Psoas muscle (tissue), 8 donors: ENCODE data around the gene SLX9. TPM values are rescaled to one million over a fixed set of nuclear protein-coding genes. Genes with fewer than 3 reads are reported as not detected.
A peak's percentile ranks its signal among the peaks of the same experiment; 100 is the strongest.

Experiments
- ATAC-seq, 4 donors: fragments of 200-7000 bp; cut with Tn5 transposase; one replicate each; pipeline ENCODE4 v1.9.1; 2020; ENCODE audit warnings: moderate library complexity in 3 of 4, mild to moderate bottlenecking in 2 of 4
- DNase-seq, 2 donors: peaks; one replicate each; pipeline ENCODE4 v3.0.0-alpha.2; 2020
- H3K27ac ChIP-seq: fragments of 200-600 bp; one replicate; pipeline ENCODE4 v1.8.0; 2022
- H3K27me3 ChIP-seq, 3 donors: fragments of 200-600 bp in 1 of 3; one replicate each; pipeline versions ENCODE4 v1.6.1 to v1.8.0; 2013 to 2022; ENCODE audit warnings: low read length in 2 of 3, mild to moderate bottlenecking in 2 of 3, moderate library complexity in 1 of 3; ENCODE audit not compliant: insufficient read depth in 3 of 3
- H3K36me3 ChIP-seq, 2 donors: fragments of 200-600 bp in 1 of 2; one replicate each; pipeline versions ENCODE4 v1.6.1 to v1.8.0; 2013 to 2022; ENCODE audit warnings: low read depth in 1 of 2, mild to moderate bottlenecking in 1 of 2, moderate library complexity in 1 of 2; ENCODE audit not compliant: insufficient read depth in 1 of 2
- H3K4me1 ChIP-seq: fragments of 200-600 bp; one replicate; pipeline ENCODE4 v1.8.0; 2022
- H3K4me3 ChIP-seq: fragments of 200-600 bp; one replicate; pipeline ENCODE4 v1.8.0; 2022; ENCODE audit warnings: mild to moderate bottlenecking
- H3K9me3 ChIP-seq: fragments of 200-600 bp; one replicate; pipeline ENCODE4 v1.8.0; 2022
- WGBS, 3 donors: extraction: QIAGEN DNeasy Blood & Tissue Kit; methylation state at CpG; one replicate each; pipeline versions ENCODE4 v1.1.6 to v1.1.7; 2013; 5-methylcytosine and 5-hydroxymethylcytosine counted together
- intact Hi-C, 2 donors: fragments of 100-400 bp; cut with DNase I; formaldehyde crosslinking; loops; one replicate each; pipeline versions ENCODE4 v1.11.0 to v1.14.2; 2022
- polyA plus RNA-seq, 3 donors: library from polyadenylated mRNA; stranded (reverse); fragments of 200-250 nt; gene quantifications; one replicate each; pipeline ENCODE4 v1.2.3, GENCODE V29; 2013
- total RNA-seq, 4 donors: library from RNA; stranded (reverse); fragmentation: NEBNext Ultra II Directional in 2 of 4; extraction: Animal tissue kit (Norgen Biotek cat#: 25700) in 2 of 4; gene quantifications; one replicate each; pipeline versions ENCODE4 v1.2.1 to v1.2.4, GENCODE V29; 2021 to 2023
- TF ChIP-seq, protein P1 (sequence below): fragments of 200-600 bp; IDR thresholded peaks from one replicate; pipeline ENCODE4 v1.8.0; 2022; ENCODE audit warnings: antibody characterized with exemption
- donor health status: healthy with polysubstance abuse.
- donor health status: DM: no; HTN: no; CAD: no; lungs with moderate emphysema.
- donor health status: Bipolar disorder and iron deficiency.
- donor health status: healthy.
- donor health status: DM: yes; HTN: yes; CAD: no.
- donor health status: DM: no; HTN: no; CAD: no.
- donor health status: DM: no; HTN: no; CAD: no.
- donor health status: DM: yes; HTN: yes; CAD: no.

Gene SLX9
- total and polyA plus RNA-seq, 7 donors: 20.2 to 69.2 (median 30.1) TPM

DNA sequence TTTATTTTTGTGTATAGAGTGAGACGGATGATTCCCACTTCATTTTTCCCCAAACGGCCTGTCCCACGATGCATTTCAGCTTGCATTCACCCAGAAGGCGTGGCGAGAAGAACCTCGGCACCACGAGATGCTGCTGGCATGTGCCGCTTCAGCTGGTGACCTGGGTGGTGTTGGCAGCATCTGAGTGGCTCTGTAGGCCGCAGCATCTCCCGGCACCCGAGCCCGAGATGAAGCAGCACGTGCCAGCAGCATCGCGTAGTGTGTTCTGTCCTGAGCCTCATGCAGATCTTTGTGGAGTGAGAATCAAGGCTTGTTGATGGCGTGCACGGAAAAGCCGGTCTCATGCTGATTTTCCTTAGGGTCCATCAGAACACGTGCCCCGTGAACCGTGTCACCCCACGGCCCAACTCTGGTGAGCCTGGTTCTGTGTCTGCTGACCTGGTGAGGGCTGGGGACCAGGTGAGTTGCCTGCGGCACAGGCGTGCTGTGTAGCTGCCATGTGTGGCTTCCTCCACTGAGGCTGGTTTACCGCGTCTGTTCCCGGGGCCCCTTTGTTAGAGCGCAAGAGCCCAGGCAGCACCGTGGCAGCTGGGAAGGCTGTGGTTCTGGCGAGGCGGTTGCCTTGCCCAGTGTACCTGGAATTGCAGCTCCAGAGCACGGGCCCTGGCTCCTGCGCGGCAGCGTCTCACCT, 16.7 kb downstream of the SLX9 start:
- peak; percentile 14 to 53 for DNase-seq
- peaks cover 68% of the 10 kb centered on the region for H3K4me1 ChIP-seq
- H3K27ac ChIP-seq: no peak overlapping the region

GRCh38 chr21:44957047-44957831, 17.4 kb downstream of the SLX9 start:
- DNase-seq (peak in 1 of 2 donors; percentile 15), ATAC-seq (no peak)
- TF ChIP-seq, protein P1, sequence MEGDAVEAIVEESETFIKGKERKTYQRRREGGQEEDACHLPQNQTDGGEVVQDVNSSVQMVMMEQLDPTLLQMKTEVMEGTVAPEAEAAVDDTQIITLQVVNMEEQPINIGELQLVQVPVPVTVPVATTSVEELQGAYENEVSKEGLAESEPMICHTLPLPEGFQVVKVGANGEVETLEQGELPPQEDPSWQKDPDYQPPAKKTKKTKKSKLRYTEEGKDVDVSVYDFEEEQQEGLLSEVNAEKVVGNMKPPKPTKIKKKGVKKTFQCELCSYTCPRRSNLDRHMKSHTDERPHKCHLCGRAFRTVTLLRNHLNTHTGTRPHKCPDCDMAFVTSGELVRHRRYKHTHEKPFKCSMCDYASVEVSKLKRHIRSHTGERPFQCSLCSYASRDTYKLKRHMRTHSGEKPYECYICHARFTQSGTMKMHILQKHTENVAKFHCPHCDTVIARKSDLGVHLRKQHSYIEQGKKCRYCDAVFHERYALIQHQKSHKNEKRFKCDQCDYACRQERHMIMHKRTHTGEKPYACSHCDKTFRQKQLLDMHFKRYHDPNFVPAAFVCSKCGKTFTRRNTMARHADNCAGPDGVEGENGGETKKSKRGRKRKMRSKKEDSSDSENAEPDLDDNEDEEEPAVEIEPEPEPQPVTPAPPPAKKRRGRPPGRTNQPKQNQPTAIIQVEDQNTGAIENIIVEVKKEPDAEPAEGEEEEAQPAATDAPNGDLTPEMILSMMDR: no peak
- H3K4me3 ChIP-seq: no peak overlapping the region
- 90 to 91% (median 90%) methylated on average over 21 to 22 of the region's 22 CpGs for WGBS, 3 donors
- no peaks in the 10 kb centered on the region for H3K9me3 ChIP-seq
- H3K4me1 ChIP-seq: peaks cover 65% of the 10 kb centered on the region
- H3K36me3 ChIP-seq: peaks cover 0 to 14% of the 10 kb centered on the region in 2 donors
- intact Hi-C loops: loop anchor here in 1 of 2 donors (5.0 kb wide), 1 partner anchor 75 kb away; no protein-coding TSS in a partner anchor
- no peaks in the 10 kb centered on the region for H3K27me3 ChIP-seq
- H3K27ac ChIP-seq: no peak overlapping the region

More for the DNA sequence above, 16.7 kb downstream of the SLX9 start:
- Histone ChIP-seq H3K36me3 (peaks cover 0 to 14% of the 10 kb centered on the region in 2 donors), H3K4me3 (no peak overlapping the region), H3K9me3 (no peaks in the 10 kb centered on the region), H3K27me3 (no peaks in the 10 kb centered on the region)
- ATAC-seq: no peak
- 92 to 94% (median 93%) methylated on average over 35 of the region's 35 CpGs for WGBS, 3 donors
- intact Hi-C loops: loop anchor here in 1 of 2 donors (5.0 kb wide), 1 partner anchor 76 kb away; no protein-coding TSS in a partner anchor
- TF ChIP-seq, protein P1: no peak

GRCh38 chr21:44957901-44958451, 18.1 kb downstream of the SLX9 start:
- Histone ChIP-seq H3K9me3 (no peaks in the 10 kb centered on the region), H3K27ac (peak overlapping the region; percentile 44), H3K4me3 (no peak overlapping the region), H3K36me3 (peaks cover 0 to 14% of the 10 kb centered on the region in 2 donors), H3K4me1 (peaks cover 65% of the 10 kb centered on the region), H3K27me3 (no peaks in the 10 kb centered on the region)
- TF ChIP-seq, protein P1: no peak
- DNase-seq (peak in 1 of 2 donors; percentile 62), ATAC-seq (peak in 1 of 4 donors; percentile 4)
- 66 to 78% (median 67%) methylated on average over 26 of the region's 26 CpGs for WGBS, 3 donors
- intact Hi-C loops: loop anchor here in 1 of 2 donors (5.0 kb wide), 1 partner anchor 74 kb away; no protein-coding TSS in a partner anchor

DNA sequence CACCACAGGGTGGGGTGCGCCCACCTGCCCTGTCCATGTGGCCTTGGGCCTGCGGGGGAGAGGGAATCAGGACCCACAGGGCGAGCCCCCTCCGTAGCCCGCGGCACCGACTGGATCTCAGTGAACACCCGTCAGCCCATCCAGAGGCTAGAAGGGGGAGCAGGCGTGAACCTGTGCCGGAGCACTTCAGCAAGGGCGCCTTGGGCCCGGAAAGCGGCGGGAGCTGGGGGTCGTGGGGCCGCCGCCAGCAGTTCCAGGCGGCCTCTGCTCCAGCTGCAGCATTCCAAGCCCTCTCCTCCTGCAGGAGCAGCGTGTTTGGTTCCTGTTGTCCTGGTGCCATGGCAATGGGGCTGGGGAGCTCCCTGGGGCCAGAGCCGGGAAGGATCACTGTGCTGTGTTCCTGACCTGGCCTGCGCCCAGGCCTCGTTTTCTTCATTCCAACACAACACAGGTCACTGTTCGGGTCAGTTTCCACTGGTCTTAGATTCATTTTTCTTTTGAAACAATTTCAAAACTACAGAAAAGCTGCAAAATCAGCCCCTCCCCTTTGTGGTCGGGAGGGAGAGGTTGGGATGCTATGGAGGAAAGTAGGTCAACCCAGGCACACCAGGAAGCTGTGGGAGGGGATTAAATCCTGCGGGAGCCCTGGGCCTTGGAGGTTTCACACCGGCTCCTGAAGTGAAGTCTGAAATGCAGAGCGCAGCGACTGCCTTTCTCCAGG, 18.8 kb downstream of the SLX9 start:
- Histone ChIP-seq H3K4me3 (peak overlapping the region; percentile 18), H3K27ac (peak overlapping the region; percentile 44), H3K27me3 (no peaks in the 10 kb centered on the region), H3K36me3 (peaks cover 0 to 14% of the 10 kb centered on the region in 2 donors), H3K4me1 (peaks cover 58% of the 10 kb centered on the region), H3K9me3 (no peaks in the 10 kb centered on the region)
- DNase-seq (peak; percentile 89 to 94), ATAC-seq (peak; percentile 41 to 75 (median 46))
- TF ChIP-seq, protein P1: no peak
- 28 to 44% (median 31%) methylated on average over 28 of the region's 28 CpGs for WGBS, 3 donors
- intact Hi-C loops: loop anchor here in 1 of 2 donors (5.0 kb wide), 1 partner anchor 74 kb away; no protein-coding TSS in a partner anchor
